ENCODE results near the gene PABPN1L.

DNA sequence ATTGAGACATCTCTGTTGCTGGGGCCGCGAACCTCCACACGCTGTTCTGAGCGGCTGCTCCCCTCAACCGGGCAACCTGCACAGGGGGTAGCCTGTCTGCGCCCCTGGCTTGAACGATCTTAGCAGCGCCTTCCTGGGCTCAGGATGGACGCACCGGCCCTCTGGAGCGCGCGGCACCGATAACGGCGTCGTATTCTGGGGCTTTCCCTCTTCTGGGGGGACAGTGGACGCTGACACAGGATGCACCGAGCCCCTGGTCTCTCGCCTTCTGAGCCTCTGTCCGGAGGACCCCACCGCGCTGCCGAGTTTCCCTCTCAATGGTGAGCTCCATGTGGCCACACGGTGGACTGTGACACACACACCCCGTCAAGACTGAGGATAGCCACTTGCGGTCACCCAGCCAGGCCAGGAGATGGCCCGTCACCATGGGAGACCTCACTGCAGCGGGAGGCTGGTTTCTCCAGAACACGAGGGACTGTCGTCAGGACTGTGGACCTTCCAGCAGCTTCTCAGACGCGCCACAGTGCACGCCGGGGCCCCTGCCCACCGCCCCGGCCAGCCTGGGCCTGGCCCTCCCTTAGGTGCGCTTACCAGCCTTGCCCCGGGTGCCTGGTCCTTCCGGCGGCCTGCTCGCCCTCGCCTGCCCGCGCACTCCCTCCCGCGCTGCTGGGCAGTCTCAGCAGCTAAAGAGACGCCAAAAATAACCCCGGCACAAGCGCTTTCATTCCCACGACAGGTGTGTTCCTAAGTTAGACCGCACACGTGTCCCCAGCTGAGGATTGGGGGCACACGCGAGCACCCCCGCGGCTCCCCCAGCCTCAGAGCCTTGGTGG lies 30.0 kb upstream of the PABPN1L start:
- TF ChIP-seq, protein P1, sequence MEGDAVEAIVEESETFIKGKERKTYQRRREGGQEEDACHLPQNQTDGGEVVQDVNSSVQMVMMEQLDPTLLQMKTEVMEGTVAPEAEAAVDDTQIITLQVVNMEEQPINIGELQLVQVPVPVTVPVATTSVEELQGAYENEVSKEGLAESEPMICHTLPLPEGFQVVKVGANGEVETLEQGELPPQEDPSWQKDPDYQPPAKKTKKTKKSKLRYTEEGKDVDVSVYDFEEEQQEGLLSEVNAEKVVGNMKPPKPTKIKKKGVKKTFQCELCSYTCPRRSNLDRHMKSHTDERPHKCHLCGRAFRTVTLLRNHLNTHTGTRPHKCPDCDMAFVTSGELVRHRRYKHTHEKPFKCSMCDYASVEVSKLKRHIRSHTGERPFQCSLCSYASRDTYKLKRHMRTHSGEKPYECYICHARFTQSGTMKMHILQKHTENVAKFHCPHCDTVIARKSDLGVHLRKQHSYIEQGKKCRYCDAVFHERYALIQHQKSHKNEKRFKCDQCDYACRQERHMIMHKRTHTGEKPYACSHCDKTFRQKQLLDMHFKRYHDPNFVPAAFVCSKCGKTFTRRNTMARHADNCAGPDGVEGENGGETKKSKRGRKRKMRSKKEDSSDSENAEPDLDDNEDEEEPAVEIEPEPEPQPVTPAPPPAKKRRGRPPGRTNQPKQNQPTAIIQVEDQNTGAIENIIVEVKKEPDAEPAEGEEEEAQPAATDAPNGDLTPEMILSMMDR (IDR thresholded peaks at IDR 0.05) = no peak
- TF ChIP-seq POLR2A (IDR thresholded peaks at IDR 0.05) = no peak

Data from right lobe of liver (tissue), 4 donors.